ENCODE measurements around the gene WDR47. TPM values are rescaled to one million over a fixed set of nuclear protein-coding genes. Genes with fewer than 3 reads are reported as not detected.

Gene WDR47
- total and polyA plus RNA-seq, 2 of the 8 experiments (the other 6 are each of a cell fraction or from before 2014, with no cell fraction given), result 1.9 to 6.7 TPM

- Histone ChIP-seq H2BK15ac (ENCODE audit: low read length) (no peak overlapping the region), H3K36me3 (ENCODE audit: control insufficient read depth in 2 of 4, insufficient read depth in 4 of 4, low read length in 3 of 4) (peaks cover 0 to 6% (median 0%) of the 10 kb centered on the region in 4 experiments; a peak in 1 of 8 replicates), H3K27ac (ENCODE audit: low read depth, low read length) (no peak overlapping the region), H4K91ac (replicated peaks; ENCODE audit: insufficient read length, low read length) (no peak overlapping the region), H2BK20ac (ENCODE audit: low read length) (no peak overlapping the region), H3K9ac (replicated peaks in 1 of 4; ENCODE audit: extremely low read depth in 1 of 4, low read depth in 3 of 4, low read length in 3 of 4) (no peak overlapping the region), H2BK120ac (replicated peaks; ENCODE audit: low read depth, low read length) (no peak overlapping the region), H3K9me3 (ENCODE audit: insufficient read depth in 2 of 2, low read depth in 1 of 2, low read length in 1 of 2) (no peaks in the 10 kb centered on the region), H3K4ac (replicated peaks; ENCODE audit: insufficient read length, low read depth, low read length) (no peak overlapping the region), H3K4me2 (ENCODE audit: insufficient read depth in 1 of 2, low read depth in 2 of 2, low read length in 2 of 2) (no peak overlapping the region), H4K5ac (ENCODE audit: insufficient read length, low read depth, low read length) (no peak overlapping the region), H2BK12ac (ENCODE audit: low read depth, low read length) (no peak overlapping the region), H3K79me2 (ENCODE audit: control insufficient read depth in 1 of 2, insufficient read depth in 2 of 2, low read length in 2 of 2) (peaks cover 0 to 62% of the 10 kb centered on the region in 2 experiments; a peak in 3 of 4 replicates), H4K20me1 (replicated peaks in 1 of 2; ENCODE audit: control insufficient read depth in 1 of 2, insufficient read depth in 2 of 2, low read length in 2 of 2) (peaks cover 1 to 6% of the 10 kb centered on the region in 2 experiments), H3K23me2 (ENCODE audit: low read depth, low read length) (no peaks in the 10 kb centered on the region), H3K23ac (ENCODE audit: insufficient read length) (no peak overlapping the region), H2BK5ac (ENCODE audit: low read depth, low read length) (no peak overlapping the region), H2AFZ (ENCODE audit: low read length) (no peak overlapping the region), H3K14ac (ENCODE audit: insufficient read length) (no peak overlapping the region), H3K18ac (ENCODE audit: extremely low read depth, low read length) (no peak overlapping the region), H3K27me3 (replicated peaks in 1 of 4; ENCODE audit: control insufficient read depth in 3 of 4, extremely low read depth in 1 of 4, insufficient read depth in 3 of 4, low read length in 3 of 4) (no peaks in the 10 kb centered on the region), H3K4me1 (replicated peaks in 1 of 4; ENCODE audit: control insufficient read depth in 3 of 4, insufficient read depth in 4 of 4, low read length in 3 of 4) (peaks cover 0 to 3% (median 0%) of the 10 kb centered on the region in 4 experiments; a peak in 2 of 7 replicates), H2AK5ac (ENCODE audit: low read depth, low read length) (no peak overlapping the region), H3K79me1 (ENCODE audit: low read depth, low read length) (peaks cover 2% of the 10 kb centered on the region; the same call in 1 of the 2 replicates), H3K4me3 (ENCODE audit: extremely low read depth in 1 of 4, insufficient read depth in 2 of 4, low read depth in 3 of 4, low read length in 4 of 4) (no peak overlapping the region), H4K8ac (ENCODE audit: extremely low read depth, insufficient read depth, low read length) (peak overlapping the region; percentile 79; the same call in 1 of the 2 replicates), H3K56ac (replicated peaks; ENCODE audit: insufficient read length, low read depth, low read length) (no peak overlapping the region)
- POLR2A ChIA-PET (ENCODE audit: partially characterized antibody), result interaction anchor here (1.0 kb wide), 1 partner anchor 79 kb away, joined by 3 read pairs; no protein-coding TSS in a partner anchor
- FAIRE-seq (no peak), DNase-seq (ENCODE audit: low read depth in 1 of 2, low spot score in 2 of 2) (no peak)
- WGBS, 2 experiments (ENCODE audit: extremely low coverage in 1 of 2, insufficient coverage in 1 of 2, insufficient read length in 1 of 2, insufficient replicate concordance in 2 of 2, low coverage in 1 of 2, low lambda C conversion rate in 2 of 2, missing lambda C conversion rate in 1 of 2), result 88% methylated on average over 3 of the region's 3 CpGs; no CpG with 5 or more reads in 1 of the 2 experiments
- CTCF ChIA-PET (ENCODE audit: partially characterized antibody), result interaction anchor here (0.6 to 1.1 kb wide), 2 partner anchors 130 to 1197 kb away, joined by 3 read pairs; no protein-coding TSS in a partner anchor
- no peak for TF ChIP-seq SP2 (IDR thresholded peaks at IDR 0.05; ENCODE audit: low read length)
- no peak for TF ChIP-seq CTBP2 (IDR thresholded peaks at IDR 0.05; ENCODE audit: borderline replicate concordance, insufficient read depth, insufficient read length, low read length)
- no peak for TF ChIP-seq JUN (IDR thresholded peaks at IDR 0.05; ENCODE audit: low read depth, low read length)
- TF ChIP-seq SIX5 (IDR thresholded peaks at IDR 0.05; ENCODE audit: low read depth, low read length), result no peak
- no peak for TF ChIP-seq GTF2F1 (IDR thresholded peaks at IDR 0.05; ENCODE audit: borderline replicate concordance, low read depth, low read length)
- TF ChIP-seq SUZ12 (IDR thresholded peaks at IDR 0.05; ENCODE audit: low read length), result no peak
- no peak for TF ChIP-seq YY1 (IDR thresholded peaks at IDR 0.05; ENCODE audit: low read depth, low read length)
- TF ChIP-seq EZH2 (IDR thresholded peaks at IDR 0.05; ENCODE audit: low read depth, low read length, severe bottlenecking), result no peak
- no peak for TF ChIP-seq HDAC2 (IDR thresholded peaks at IDR 0.05; ENCODE audit: borderline replicate concordance in 1 of 2, low read depth in 2 of 2, low read length in 2 of 2)
- TF ChIP-seq SP4 (IDR thresholded peaks at IDR 0.05; ENCODE audit: low read length), result no peak
- no peak for TF ChIP-seq CBX5 (IDR thresholded peaks at IDR 0.05; ENCODE audit: low read depth, low read length)
- no peak for TF ChIP-seq NRF1 (IDR thresholded peaks at IDR 0.05; ENCODE audit: low read depth, low read length)
- TF ChIP-seq ZNF274 (IDR thresholded peaks at IDR 0.05; ENCODE audit: borderline replicate concordance, extremely low read depth, low read length), result no peak
- TF ChIP-seq KDM5A (IDR thresholded peaks at IDR 0.05; ENCODE audit: low read length), result no peak
Observed at GRCh38 chr1:108955881-108956280, 86.0 kb downstream of the WDR47 start.
